Activated B cell treated with CpG ODN at 0.5 μM for 24 hours (primary cell): ENCODE data around the gene ZNF688. TPM values are rescaled to one million over a fixed set of nuclear protein-coding genes. Genes with fewer than 3 reads are reported as not detected.
A peak's percentile ranks its signal among the peaks of the same experiment; 100 is the strongest.

Experiments used
- ATAC-seq: fragments of 200-7000 bp; cut with Tn5 transposase; one replicate; pipeline ENCODE4 v1.10.0; 2021; ENCODE audit warnings: low read depth, mild to moderate bottlenecking, moderate library complexity
- CTCF ChIA-PET: fragments of 350-600 bp; sonication (Branson Sonifier 250); formaldehyde crosslinking; loops from one replicate; lab custom pipeline; 2021; ENCODE audit warnings: antibody characterized with exemption; lab: Charles Lee
- POLR2A ChIA-PET: fragments of 350-600 bp; sonication (Branson Sonifier 250); formaldehyde crosslinking; loops from one replicate; lab custom pipeline; 2021; ENCODE audit warnings: antibody characterized with exemption; lab: Charles Lee
- DNase-seq: peaks from one replicate; pipeline ENCODE4 v3.0.0; 2022
- H3K27ac Mint-ChIP-seq: one replicate; pipeline ENCODE4 v1.8.0; 2020; ENCODE audit warnings: mixed read lengths
- H3K27me3 Mint-ChIP-seq: one replicate; pipeline ENCODE4 v1.8.0; 2021; ENCODE audit warnings: mixed read lengths
- H3K36me3 Mint-ChIP-seq: one replicate; pipeline ENCODE4 v1.8.0; 2021; ENCODE audit warnings: low read depth, mixed read lengths
- H3K4me1 Mint-ChIP-seq: one replicate; pipeline ENCODE4 v1.8.0; 2021; ENCODE audit warnings: mixed read lengths
- H3K4me3 Mint-ChIP-seq: one replicate; pipeline ENCODE4 v1.8.0; 2020; ENCODE audit warnings: mild to moderate bottlenecking, mixed read lengths
- H3K9me3 Mint-ChIP-seq: one replicate; pipeline ENCODE4 v1.8.0; 2020; ENCODE audit warnings: mixed read lengths
- intact Hi-C: fragments of 100-400 bp; cut with micrococcal nuclease; formaldehyde crosslinking; loops from one replicate; pipeline ENCODE4 v1.15.1; 2024
- total RNA-seq: library from RNA; stranded (reverse); gene quantifications from 2 replicates; pipeline ENCODE4 v1.2.3, GENCODE V29; 2022
- TF ChIP-seq, protein P1 (sequence below): fragments of 200-600 bp; IDR thresholded peaks from one replicate; pipeline ENCODE4 v1.8.0; 2022; ENCODE audit warnings: antibody characterized with exemption, mild to moderate bottlenecking

Gene ZNF688
- total RNA-seq, 1 donor from 2014 or later, result 14.7 TPM

- intact Hi-C loops, result loop anchor here (1.0 kb wide), 1 partner anchor 185 kb away; the partner anchor contains the start of gene DCTPP1
- peak; percentile 85 for ATAC-seq
- peak; percentile 44 for DNase-seq
- H3K27me3 Mint-ChIP-seq, result no peaks in the 10 kb centered on the region
- TF ChIP-seq, protein P1, sequence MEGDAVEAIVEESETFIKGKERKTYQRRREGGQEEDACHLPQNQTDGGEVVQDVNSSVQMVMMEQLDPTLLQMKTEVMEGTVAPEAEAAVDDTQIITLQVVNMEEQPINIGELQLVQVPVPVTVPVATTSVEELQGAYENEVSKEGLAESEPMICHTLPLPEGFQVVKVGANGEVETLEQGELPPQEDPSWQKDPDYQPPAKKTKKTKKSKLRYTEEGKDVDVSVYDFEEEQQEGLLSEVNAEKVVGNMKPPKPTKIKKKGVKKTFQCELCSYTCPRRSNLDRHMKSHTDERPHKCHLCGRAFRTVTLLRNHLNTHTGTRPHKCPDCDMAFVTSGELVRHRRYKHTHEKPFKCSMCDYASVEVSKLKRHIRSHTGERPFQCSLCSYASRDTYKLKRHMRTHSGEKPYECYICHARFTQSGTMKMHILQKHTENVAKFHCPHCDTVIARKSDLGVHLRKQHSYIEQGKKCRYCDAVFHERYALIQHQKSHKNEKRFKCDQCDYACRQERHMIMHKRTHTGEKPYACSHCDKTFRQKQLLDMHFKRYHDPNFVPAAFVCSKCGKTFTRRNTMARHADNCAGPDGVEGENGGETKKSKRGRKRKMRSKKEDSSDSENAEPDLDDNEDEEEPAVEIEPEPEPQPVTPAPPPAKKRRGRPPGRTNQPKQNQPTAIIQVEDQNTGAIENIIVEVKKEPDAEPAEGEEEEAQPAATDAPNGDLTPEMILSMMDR, result no peak
- H3K4me1 Mint-ChIP-seq, result peaks cover 8% of the 10 kb centered on the region
- ChIA-PET CTCF (interaction anchor here (0.5 to 1.6 kb wide), 8 partner anchors 9 to 220 kb away, joined by 3 to 6 read pairs (median 4); partner anchors contain the start of genes DCTPP1 and ZNF48), POLR2A (interaction anchor here (0.8 kb wide), 1 partner anchor 43 kb away, joined by 4 read pairs; the partner anchor contains the start of gene FBRS)
- H3K9me3 Mint-ChIP-seq, result no peaks in the 10 kb centered on the region
- H3K4me3 Mint-ChIP-seq, result no peak overlapping the region
- H3K36me3 Mint-ChIP-seq, result no peaks in the 10 kb centered on the region
- H3K27ac Mint-ChIP-seq, result no peak overlapping the region
These were observed 44.0 kb upstream of the ZNF688 start for GRCh38 chr16:30615358-30616091.

DNA sequence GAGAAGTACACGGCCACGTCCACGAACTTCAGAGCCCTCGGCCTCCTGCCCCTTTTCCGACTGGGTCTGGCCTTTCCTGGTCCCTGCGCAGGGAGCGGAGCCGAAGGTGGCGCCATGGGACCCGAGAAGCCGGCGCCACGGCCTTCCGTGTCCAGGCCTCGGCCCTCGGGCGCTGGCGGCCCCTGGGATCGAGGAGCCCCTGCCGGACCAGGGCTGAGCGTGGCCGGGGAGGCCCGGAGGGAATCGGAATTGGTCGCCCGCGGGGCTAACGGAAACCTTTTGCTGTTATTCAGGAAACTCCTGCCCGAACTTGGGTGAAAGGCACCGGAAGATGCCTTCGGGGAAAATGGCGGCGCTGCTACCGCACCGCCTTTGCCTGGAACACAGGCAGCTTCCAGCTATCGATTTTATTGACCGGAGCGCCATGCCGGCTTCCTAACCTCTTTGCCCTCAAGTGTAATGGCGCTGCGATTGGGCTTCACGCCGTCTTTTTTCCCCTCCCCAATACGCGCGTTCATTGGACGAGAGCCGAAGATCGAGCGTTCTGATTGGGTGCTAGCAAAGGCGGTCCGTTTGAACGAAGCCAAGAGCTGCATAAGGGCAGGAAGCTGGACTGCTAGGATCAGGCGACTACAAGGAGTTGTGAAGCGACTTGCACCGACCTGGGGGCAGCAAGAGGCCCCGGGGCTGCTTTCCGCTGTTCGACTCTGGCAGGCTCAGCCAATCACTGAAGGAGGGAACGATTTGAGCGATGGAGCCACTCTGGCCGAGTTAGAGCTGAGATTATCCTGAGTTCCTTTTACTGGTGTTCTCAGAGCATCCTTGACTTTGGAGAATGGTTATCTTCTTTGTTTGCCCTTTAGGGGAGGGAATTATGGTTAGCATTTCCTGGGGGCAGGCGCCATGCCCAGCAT lies 38.7 kb upstream of the ZNF688 start, which contains the start of gene ZNF689:
Gene ZNF689, minus strand, starts transcription at position 464 of the 914 bp plus-strand sequence. Its CDS starts 348 bp downstream, at position 116.
- intact Hi-C loops, result loop anchor here (1.0 kb wide), 6 partner anchors 24 to 75 kb away; partner anchors contain the start of genes FBRS, PRR14 and ZNF785
- H3K36me3 Mint-ChIP-seq, result peaks cover 20% of the 10 kb centered on the region
- no peaks in the 10 kb centered on the region for H3K27me3 Mint-ChIP-seq

DNA sequence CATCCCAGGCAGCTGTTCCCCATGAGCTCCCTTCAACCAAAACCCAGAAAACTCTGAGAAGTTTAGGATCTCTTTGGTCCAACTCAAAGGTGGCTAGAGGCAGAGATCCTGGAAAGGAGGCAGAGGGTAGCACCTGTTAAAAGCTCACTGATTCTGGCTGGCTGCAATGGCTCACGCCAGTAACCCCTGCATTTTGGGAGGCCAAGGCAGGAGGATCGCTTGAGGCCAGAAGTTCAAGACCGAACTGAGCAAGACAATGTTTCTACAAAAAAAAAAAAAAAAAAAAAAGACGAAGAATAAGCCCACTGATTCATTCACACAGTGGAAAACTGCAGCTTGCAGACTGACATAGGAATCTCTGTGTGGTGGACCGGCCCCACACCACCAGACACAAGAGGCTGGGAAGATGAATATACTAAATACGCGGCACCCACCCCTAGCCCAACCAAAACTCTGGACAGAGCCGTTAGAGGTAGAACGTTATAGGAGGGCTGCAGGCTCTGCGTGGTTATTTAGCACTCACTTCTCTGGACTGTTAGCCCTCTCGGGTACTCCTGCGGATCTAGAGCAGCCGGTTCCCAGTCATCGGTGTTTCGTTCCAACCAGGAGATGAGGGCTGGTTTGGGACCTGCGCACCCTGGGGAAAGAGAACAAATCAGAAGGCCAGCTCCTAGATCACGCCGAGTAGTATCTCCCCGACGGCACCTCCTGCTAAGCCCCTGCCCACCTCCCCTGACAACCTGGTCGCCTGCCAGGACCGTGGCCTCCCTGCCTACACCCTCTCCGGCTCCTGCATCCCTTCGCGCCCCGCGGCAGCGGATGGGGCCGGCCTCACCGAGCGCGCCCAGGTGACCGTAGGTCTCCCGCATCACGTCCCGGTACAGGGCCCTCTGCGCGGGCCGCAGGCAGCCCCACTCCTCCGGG lies 37.8 kb upstream of the ZNF688 start:
- TF ChIP-seq, protein P1, result no peak
- Mint-ChIP-seq H3K4me1 (peaks cover 19% of the 10 kb centered on the region), H3K9me3 (no peaks in the 10 kb centered on the region), H3K36me3 (peaks cover 29% of the 10 kb centered on the region), H3K4me3 (peak overlapping the region; percentile 93), H3K27me3 (no peaks in the 10 kb centered on the region), H3K27ac (peak overlapping the region; percentile 95)
- ChIA-PET CTCF (interaction anchor here (0.6 to 3.5 kb wide), 3 partner anchors 19 to 160 kb away, joined by 3 to 12 read pairs (median 3); no protein-coding TSS in a partner anchor), POLR2A (interaction anchor here (0.6 to 2.3 kb wide), 27 partner anchors 10 to 851 kb away, joined by 3 to 15 read pairs (median 6); partner anchors contain the start of genes PRR14, PYDC1, SEPTIN1 and ZNF688)
- DNase-seq (no peak), ATAC-seq (peak; percentile 43)
- intact Hi-C loops, result no loop called here

More for the DNA sequence above, 38.7 kb upstream of the ZNF688 start, which contains the start of gene ZNF689:
- Mint-ChIP-seq H3K4me3 (peak within 1 kb of the TSS; percentile 93), H3K4me1 (peaks cover 19% of the 10 kb centered on the region), H3K9me3 (no peaks in the 10 kb centered on the region), H3K27ac (peak within 1 kb of the TSS; percentile 95)
- ChIA-PET POLR2A (interaction anchor here (0.6 to 2.3 kb wide), 31 partner anchors 11 to 614 kb away, joined by 3 to 15 read pairs (median 6); partner anchors contain the start of genes CORO1A, DCTPP1, FBRS and ITGAL), CTCF (interaction anchor here (1.0 to 3.5 kb wide), 2 partner anchors 12 to 19 kb away, joined by 3 to 12 read pairs; no protein-coding TSS in a partner anchor)
- ATAC-seq, result peak; percentile 87
- DNase-seq, result peak; percentile 90
- TF ChIP-seq, protein P1, result no peak

DNA sequence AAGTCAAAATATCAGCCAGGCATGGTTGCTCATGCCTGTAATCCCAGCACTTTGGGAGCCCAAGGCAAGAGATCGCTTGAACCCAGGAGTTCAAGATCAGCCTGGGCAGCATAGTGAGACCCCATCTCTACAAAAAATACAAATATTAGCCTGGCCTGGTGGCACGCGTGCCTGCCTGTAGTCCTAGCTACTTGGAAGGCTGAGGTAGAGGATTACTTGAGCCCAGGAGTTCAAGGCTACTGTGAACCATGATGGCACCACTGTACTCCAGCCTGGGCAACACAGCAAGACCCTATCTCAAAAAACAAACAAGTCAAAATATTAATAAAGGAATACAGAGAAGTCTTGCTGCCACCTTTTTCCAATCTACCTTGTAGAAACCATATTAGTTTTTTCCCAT lies 34.5 kb upstream of the ZNF688 start:
- H3K27ac Mint-ChIP-seq, result no peak overlapping the region
- H3K27me3 Mint-ChIP-seq, result no peaks in the 10 kb centered on the region
- ChIA-PET CTCF (interaction anchor here (1.2 kb wide), 1 partner anchor 9 kb away, joined by 4 read pairs; no protein-coding TSS in a partner anchor), POLR2A (interaction anchor here (0.6 kb wide), 2 partner anchors 37 to 138 kb away, joined by 3 to 7 read pairs; no protein-coding TSS in a partner anchor)
- H3K4me1 Mint-ChIP-seq, result peaks cover 12% of the 10 kb centered on the region
- H3K9me3 Mint-ChIP-seq, result no peaks in the 10 kb centered on the region
- H3K36me3 Mint-ChIP-seq, result peaks cover 52% of the 10 kb centered on the region
- H3K4me3 Mint-ChIP-seq, result no peak overlapping the region
- intact Hi-C loops, result no loop called here
- ATAC-seq (no peak), DNase-seq (no peak)
- TF ChIP-seq, protein P1, result no peak
